ENCODE data around the gene CREBL2. TPM values are rescaled to one million over a fixed set of nuclear protein-coding genes. Genes with fewer than 3 reads are reported as not detected.

CREBL2 gene
- total RNA-seq, 1 donor from 2014 or later = 14.9 TPM

- no peak for DNase-seq
- H3K4me1 ChIP-seq = peaks cover 12% of the 10 kb centered on the region
- H3K36me3 ChIP-seq = peaks cover 9% of the 10 kb centered on the region
- no peak overlapping the region for H3K27ac ChIP-seq (replicated peaks)
- no peaks in the 10 kb centered on the region for H3K27me3 ChIP-seq (ENCODE audit: low read depth)
- H3K9me3 ChIP-seq (replicated peaks) = peaks cover 9% of the 10 kb centered on the region
- intact Hi-C loops (cut with micrococcal nuclease) = no loop called here
- H3K4me3 ChIP-seq = no peak overlapping the region
- no peak for TF ChIP-seq CTCF (IDR thresholded peaks at IDR 0.05; ENCODE audit: borderline replicate concordance)
Observed at GRCh38 chr12:12620730-12621315, 9.1 kb downstream of the CREBL2 start.

DNA sequence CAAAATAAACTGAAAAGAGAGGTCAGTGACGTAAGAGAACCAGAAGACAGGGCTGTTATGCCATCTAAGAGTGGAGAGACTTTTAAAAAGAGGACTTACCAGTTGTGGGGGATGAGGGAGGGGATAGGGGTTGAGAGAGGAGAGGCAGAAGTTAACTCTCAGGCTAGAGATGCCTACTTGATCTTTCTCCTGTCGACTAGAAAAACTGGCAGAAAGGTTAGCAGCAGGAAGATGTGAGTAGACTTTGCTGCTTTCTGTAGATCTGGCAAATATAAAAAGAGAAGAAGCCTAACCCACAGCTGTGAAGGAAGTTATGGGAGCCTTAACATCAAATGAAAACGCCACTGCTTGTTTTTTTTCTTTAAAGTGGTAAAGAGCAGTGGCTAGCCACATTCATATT is 10.7 kb downstream of the CREBL2 start:
- intact Hi-C loops (cut with micrococcal nuclease) = no loop called here
- Histone ChIP-seq H3K27me3 (ENCODE audit: low read depth) (no peaks in the 10 kb centered on the region), H3K9me3 (replicated peaks) (peaks cover 9% of the 10 kb centered on the region), H3K27ac (replicated peaks) (no peak overlapping the region), H3K4me3 (no peak overlapping the region), H3K36me3 (peaks cover 9% of the 10 kb centered on the region), H3K4me1 (peaks cover under 1% of the 10 kb centered on the region)
- TF ChIP-seq CTCF (IDR thresholded peaks at IDR 0.05; ENCODE audit: borderline replicate concordance) = no peak
- no peak for DNase-seq

GRCh38 chr12:12624498-12624992 is 12.9 kb downstream of the CREBL2 start:
- no peak overlapping the region for H3K4me3 ChIP-seq
- H3K27me3 ChIP-seq (ENCODE audit: low read depth) = no peaks in the 10 kb centered on the region
- H3K36me3 ChIP-seq = peaks cover 9% of the 10 kb centered on the region
- no peak overlapping the region for H3K27ac ChIP-seq (replicated peaks)
- DNase-seq = no peak
- intact Hi-C loops (cut with micrococcal nuclease) = no loop called here
- peaks cover 9% of the 10 kb centered on the region for H3K9me3 ChIP-seq (replicated peaks)
- TF ChIP-seq CTCF (IDR thresholded peaks at IDR 0.05; ENCODE audit: borderline replicate concordance) = no peak
- H3K4me1 ChIP-seq = peaks cover 5% of the 10 kb centered on the region

DNA sequence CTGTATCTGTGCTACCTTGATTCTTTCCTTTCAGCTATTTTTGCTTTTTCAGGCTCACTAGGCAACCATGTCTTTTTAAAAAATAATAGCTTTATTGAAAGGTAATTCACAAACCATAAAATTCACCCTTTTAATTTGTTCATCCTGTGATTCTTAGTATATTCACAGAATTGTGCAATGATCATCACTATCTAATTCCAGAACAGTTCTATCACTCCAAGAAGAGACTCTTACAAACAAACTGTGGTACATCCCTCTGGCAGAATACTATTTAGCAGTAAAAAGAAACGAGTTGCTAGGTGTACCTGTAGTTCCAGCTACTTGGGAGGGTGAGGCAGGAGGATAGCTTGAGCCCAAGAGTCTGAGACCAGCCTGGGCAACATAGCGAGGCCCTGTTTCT is 14.8 kb downstream of the CREBL2 start:
- peaks cover 17% of the 10 kb centered on the region for H3K4me1 ChIP-seq
- H3K27me3 ChIP-seq (ENCODE audit: low read depth) = no peaks in the 10 kb centered on the region
- no peak for DNase-seq
- no peak overlapping the region for H3K27ac ChIP-seq (replicated peaks)
- peaks cover 5% of the 10 kb centered on the region for H3K36me3 ChIP-seq
- intact Hi-C loops (cut with micrococcal nuclease) = no loop called here
- H3K9me3 ChIP-seq (replicated peaks) = peaks cover 9% of the 10 kb centered on the region
- no peak overlapping the region for H3K4me3 ChIP-seq
- no peak for TF ChIP-seq CTCF (IDR thresholded peaks at IDR 0.05; ENCODE audit: borderline replicate concordance)

- Histone ChIP-seq H3K9me3 (replicated peaks) (peaks cover 9% of the 10 kb centered on the region), H3K36me3 (peaks cover 5% of the 10 kb centered on the region), H3K27ac (replicated peaks) (no peak overlapping the region), H3K27me3 (ENCODE audit: low read depth) (no peaks in the 10 kb centered on the region), H3K4me1 (peaks cover 17% of the 10 kb centered on the region), H3K4me3 (no peak overlapping the region)
- intact Hi-C loops (cut with micrococcal nuclease) = no loop called here
- no peak for TF ChIP-seq CTCF (IDR thresholded peaks at IDR 0.05; ENCODE audit: borderline replicate concordance)
- no peak for DNase-seq
Observed at GRCh38 chr12:12627308-12627827, 15.7 kb downstream of the CREBL2 start.
